AG20443 (cell line): ENCODE data around the gene ZNF784.

Source experiments
- DNase-seq: peaks from one replicate; pipeline ENCODE4 v3.0.0; 2012; ENCODE audit warnings: low spot score, mixed read lengths

ZNF784 gene

DNA sequence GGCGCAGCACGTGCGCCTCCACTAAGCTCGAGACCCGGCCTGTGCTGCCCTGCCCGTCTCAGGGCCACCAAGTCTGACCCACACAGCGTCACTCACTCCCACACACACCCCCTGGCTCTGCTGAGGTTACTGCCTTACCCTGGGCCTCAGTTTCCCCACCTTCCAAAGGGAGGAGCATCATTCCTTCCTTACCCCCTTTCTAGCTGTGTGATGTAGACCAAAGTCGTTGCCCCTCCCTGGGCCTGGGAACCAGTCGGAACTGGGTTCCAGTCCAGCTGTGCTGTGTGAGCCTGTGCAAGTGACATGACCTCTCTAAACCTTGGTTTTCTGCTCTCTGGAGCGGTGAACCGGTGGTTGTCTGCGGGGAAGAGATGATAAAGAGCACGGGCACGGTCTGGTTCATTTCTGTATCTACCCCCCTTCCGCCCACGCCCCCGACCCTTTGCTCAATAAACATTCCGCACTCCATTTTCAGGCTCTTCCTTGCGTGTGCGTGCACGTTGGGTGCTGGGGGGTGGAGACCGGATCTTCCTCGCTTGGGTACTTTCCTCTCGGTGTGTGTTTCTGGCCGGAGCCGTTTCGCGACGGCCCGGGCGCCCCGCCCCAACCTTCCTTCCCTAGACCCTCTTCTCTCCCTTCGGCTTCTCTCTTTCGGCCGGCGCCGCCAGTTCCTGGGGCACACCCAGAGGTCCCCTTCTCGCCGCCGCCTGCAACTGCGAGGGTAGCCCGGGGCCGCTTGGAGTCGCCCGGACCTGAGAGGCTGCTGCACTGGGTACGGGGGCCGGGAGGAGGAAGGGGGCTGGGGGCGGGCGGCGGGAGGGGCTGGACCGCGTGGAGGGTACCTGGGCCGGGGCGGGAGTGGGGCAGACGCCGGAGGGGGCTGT, 18.9 kb upstream of the ZNF784 start, which contains the start of gene ZNF581:
Gene ZNF581, plus strand, starts transcription at position 647 of the 884 bp plus-strand sequence. CDS start 923 bp downstream, outside the sequence.
- DNase-seq = peak; percentile 85

- DNase-seq = no peak
These were observed 18.0 kb upstream of the ZNF784 start for GRCh38 chr19:55642153-55643002.

DNA sequence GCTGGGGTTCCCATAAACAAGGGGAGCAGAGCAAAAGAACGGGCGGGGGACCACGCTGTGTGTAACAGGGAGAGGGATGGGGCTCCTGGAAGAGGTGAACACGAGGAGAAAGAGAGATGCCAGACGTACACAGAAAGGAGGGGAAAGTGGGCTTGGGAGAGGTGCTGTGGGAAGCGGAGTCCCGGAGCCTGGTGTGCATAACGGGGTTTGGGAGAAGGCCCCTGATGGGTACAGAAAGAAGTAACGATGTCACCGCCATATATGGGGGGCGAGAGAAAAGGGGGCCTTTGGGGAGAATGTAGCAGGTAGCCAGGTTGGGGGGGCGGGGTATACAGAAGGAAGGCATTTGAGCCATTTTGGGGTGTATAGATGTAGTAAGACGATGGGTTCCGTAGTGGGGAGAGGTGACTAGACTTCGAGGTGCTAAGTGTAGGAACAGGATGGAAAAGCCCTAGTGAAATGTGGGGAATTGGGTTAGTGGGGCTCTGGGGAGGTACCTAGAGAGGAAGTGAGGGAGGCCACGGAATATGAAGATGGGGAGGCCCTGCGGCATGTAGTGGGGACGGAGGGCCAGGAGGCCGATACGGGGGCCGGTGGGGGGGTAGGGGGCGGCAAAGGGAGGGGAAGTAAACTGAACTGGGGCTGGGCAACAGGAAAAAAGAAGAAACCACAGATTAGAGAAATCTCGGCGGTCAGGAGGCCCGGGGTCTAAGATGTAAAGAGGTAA, 17.2 kb upstream of the ZNF784 start:
- no peak for DNase-seq

DNA sequence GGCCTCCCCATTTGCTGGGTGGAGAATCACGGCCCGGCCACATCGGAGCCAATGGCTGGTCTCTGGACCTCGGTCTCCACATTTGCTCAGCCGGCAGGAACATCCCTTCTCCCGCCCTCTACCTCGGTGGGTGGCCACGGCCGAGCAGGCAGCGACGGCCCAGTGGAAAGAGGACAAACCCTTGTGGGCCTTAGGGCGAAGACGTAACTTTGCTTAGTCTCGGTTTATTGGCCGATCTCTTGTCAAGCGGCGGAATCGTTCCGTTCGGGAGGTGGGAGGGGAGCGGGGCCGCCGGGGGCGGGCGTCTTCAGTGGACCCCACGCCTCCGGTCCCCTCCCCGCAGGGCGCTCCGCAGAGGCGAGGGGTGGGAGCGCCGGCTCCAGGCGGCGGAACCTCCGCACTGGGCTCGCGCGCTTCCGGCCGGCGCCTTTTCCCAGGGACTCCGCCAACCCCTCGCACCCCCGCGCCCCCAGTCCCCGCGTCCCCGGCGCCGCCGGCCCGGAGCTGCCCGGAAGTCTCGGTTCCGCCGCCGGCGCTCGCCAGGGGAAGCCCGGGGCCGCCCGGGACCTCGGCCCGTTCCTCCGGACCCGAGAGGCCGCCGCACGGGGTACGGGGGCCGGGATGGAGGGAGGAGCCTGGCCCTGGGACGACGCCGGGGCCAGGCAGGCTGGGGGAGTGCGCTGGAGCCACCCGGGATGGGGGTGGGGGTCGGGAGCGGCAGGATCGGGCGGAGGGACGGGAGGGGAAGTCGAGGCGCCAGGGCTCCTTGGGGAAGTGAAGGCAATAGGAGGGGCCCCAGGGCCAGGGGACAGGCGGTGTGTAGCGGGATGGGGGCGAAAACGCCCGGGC, 16.4 kb upstream of the ZNF784 start, which contains the start of gene ZNF580:
Gene ZNF580, plus strand, starts transcription at position 426 of the 849 bp plus-strand sequence. CDS start 1,507 bp downstream, outside the sequence.
- peak; percentile 82 for DNase-seq

- peak; percentile 81 for DNase-seq
These were observed 15.7 kb upstream of the ZNF784 start for GRCh38 chr19:55640043-55640576.

- no peak for DNase-seq
These were observed 14.5 kb upstream of the ZNF784 start for GRCh38 chr19:55638864-55639359.

- DNase-seq = no peak
These were observed 13.2 kb upstream of the ZNF784 start for GRCh38 chr19:55637534-55637933.

GRCh38 chr19:55636723-55637122, 12.4 kb upstream of the ZNF784 start:
- no peak for DNase-seq

DNA sequence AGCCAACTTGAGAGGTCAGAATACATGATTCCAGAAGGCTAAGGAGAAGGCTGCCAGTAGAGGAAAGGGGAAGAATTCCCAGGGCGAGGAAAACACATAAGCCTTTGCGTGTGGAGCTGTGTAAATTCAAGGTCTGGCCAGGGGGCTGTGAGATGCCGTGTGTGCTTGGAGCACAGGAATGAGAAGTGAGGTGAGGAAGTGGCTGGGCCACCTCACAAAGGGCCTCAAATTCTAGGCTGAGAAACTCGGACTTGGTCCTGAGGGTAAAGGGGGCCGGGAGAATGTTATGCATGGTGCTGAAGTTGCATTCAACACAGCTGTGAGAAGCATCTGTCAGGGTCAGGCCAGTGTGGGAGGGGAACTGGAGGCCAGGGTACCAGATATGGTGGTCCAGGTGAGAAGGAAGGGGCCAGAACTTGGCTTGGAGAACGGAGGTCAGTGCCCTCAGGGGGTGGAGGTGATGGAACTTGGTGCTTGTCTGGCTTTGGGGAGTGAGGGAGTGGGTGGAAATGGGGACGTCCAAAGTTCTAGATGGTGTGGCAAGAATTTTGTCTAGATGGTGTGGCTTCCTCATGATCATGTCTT, 11.6 kb upstream of the ZNF784 start:
- DNase-seq = no peak

DNA sequence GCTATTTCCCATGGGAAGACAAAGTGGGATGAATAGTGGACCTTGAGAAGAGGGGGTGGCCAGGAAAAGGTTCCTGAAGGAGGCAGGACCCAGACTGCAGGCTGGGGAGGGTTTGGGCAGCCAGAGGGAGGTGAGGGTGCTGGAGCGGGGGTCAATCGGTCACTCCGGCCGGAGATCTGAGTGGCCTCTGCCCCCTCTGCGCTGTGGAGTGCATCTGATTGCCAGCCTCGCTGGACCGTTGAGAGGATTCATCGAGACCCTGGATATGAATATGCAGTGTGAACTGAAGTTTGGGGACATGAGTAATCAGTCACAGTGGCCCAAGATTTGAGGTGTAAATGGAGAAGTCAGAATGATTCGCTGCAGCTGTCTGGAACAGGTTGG, 11.0 kb upstream of the ZNF784 start:
- DNase-seq = no peak

DNA sequence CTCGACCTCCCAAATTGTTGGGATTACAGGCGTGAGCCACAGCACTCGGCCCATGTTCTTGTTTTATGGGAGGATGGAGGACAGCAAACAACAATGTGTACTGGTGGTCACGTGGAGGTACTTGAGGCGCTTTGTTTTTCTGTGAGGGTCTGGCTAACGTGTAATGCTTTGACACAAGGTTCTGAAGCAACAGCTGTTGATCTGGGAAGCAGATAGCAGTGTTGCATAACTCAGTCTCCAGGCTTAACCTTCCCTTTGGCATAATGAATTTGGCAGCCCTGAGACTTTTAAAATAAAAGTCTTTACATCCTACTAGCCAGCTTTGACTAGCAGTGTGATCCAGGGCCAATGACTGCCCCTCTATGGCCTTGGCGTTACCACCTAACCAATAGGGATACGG, 9.5 kb upstream of the ZNF784 start:
- DNase-seq = no peak

DNA sequence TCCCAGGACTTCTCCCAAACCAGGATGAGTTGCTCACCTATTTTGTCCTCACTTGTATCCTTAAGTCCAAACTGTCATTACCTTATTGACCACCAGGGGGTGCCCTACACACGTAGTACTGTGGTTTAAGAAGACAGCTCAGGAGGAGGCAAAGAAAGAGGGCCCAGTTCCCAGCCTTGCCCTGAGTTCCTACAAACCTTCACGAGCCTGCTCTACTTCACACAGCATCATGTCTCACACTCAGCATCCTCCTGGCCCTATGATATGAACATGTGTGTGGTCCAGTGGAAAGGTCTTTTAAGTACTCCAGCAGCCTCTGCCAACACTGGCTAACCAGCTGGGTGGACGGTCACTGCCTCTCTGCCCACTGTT, 8.1 kb upstream of the ZNF784 start:
- peak; percentile 69 for DNase-seq

GRCh38 chr19:55626350-55626749, 2.0 kb upstream of the ZNF784 start:
- DNase-seq = no peak

DNA sequence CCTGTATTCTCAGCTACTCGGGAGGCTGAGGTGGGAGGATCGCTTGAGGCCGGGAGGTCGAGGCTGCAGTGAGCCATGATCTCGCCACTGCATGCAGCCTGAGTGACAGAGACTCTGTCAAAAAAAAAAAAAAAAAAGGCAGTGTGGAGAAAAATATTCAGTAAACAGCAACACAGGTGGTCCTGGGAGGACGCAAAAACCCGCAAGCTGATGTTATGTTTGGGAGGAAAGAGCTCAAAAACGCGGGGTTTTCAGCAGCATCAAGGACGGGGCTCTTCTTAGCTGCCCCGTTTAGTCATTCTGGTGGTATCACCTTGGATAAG, 599 bp upstream of the ZNF784 start:
- DNase-seq = no peak

DNA sequence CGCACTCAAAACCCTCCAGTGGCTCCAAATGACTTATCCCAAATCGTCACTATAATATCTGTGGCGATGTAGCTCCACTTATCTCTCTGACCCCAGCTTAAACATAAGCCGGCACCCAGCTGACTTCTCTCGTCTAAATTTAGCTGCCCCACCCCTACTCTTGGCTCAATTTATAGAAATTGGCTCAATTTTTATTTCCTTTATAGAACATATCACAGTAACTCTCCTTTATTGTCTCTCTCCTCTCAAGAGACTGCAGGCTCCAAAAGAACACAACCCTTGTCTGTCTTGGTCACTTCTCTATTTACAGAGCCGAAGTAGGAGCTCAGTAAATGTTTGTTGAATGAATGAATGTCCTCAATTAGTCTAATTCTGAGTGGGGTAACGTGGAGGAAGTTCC, 805 bp downstream of the ZNF784 start:
- no peak for DNase-seq

- DNase-seq = no peak
These were observed 1.2 kb downstream of the ZNF784 start for GRCh38 chr19:55623130-55623529.

DNA sequence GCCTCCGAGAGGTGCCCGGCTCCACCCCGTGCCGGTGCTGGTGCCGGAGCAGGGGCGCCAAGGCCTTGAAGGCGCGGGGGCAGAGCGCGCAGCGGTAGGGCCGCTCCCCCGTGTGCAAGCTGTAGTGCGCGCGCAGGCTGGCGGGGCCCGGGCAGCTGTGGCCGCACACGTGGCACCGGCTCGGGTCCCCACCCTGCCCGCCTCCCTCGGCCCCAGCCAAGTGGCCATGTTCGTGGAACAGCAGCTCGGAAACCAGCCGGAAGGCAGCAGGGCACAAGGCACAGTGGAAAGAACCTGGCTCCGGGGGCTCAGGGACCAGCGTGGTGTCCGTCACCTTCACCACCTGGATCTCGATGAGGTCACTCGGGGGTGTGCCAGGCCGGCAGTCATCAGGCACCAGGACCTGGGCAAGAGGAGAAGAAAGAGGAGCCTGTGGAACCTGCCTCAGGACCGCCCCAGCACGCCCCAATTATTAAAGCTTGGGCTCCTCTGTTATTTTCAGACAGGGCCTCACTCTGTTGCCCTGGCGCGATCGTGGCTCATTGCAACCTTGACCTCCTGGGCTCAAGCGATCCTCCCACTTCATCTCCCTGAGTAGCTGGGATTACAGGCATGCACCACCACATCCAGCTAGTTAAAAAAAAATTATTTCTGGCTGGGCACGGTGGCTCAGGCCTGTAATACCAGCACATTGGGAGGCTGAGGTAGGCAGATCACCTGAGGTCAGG, 2.0 kb downstream of the ZNF784 start:
- no peak for DNase-seq

GRCh38 chr19:55621673-55622231, 2.6 kb downstream of the ZNF784 start:
- no peak for DNase-seq

DNA sequence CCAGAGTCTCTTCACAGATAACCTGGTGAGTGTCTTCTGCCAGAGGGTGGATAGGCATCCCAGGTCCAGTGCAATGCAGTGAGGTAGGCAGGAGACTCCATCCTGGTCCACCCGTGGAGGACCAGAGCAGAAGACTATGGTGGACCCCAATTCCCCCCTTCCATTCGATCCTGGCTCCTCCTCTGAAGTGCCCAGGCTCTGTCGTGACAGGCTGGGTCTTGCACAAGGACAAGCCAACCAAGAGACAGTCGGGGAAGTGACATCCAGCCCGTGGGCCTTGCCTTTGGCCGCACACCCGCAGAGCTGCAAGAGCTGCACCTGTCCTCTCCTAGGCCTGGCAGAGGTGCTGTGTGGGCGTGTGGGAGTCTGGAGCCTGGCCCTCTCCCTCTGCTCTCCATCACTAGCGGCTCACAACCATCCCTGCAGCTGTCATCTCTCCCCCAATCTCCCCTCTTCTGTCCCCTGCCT, 3.1 kb downstream of the ZNF784 start:
- DNase-seq = no peak
